ENCODE results near the gene APOD. TPM values are rescaled to one million over a fixed set of nuclear protein-coding genes. Genes with fewer than 3 reads are reported as not detected.

APOD gene
- total and polyA plus RNA-seq, 2 of the 4 experiments (the other 2 are of a cell fraction): 0.36 TPM; not detected in 1

- no peak overlapping the region for H3K9ac ChIP-seq (ENCODE audit: low read depth, low read length)
- H3K9me3 ChIP-seq (ENCODE audit: control insufficient read depth, insufficient read depth, low read length): peaks cover 5% of the 10 kb centered on the region; the same call in 1 of the 2 replicates
- BruUV-seq (replicated peaks): no TSS peak
- no peaks in the 10 kb centered on the region for H3K79me1 ChIP-seq (ENCODE audit: low read depth in 1 of 2, low read length in 2 of 2)
- no peak overlapping the region for H4K91ac ChIP-seq (ENCODE audit: insufficient read depth, low read depth, low read length)
- H4K8ac ChIP-seq (ENCODE audit: low read depth in 2 of 2, low read length in 2 of 2): no peak overlapping the region
- POLR2A ChIA-PET (ENCODE audit: unreplicated experiment): no interaction called here
- no peak overlapping the region for H3K18ac ChIP-seq (ENCODE audit: low read depth, low read length)
- no peaks in the 10 kb centered on the region for H4K20me1 ChIP-seq (ENCODE audit: insufficient read depth, low read length)
- no CpG with 5 or more reads among the region's 4 CpGs for WGBS, 2 experiments (ENCODE audit: extremely low coverage in 2 of 2, insufficient read length in 1 of 2)
- H3K4me2 ChIP-seq (ENCODE audit: low read depth, low read length): no peak overlapping the region
- ATAC-seq (ENCODE audit: low read depth) (no peak), DNase-seq (no peak)
- no peaks in the 10 kb centered on the region for H3K9me1 ChIP-seq (ENCODE audit: insufficient read depth, low read length)
- CTCF ChIA-PET: interaction anchor here (1.1 kb wide), 1 partner anchor 10 kb away, joined by 3 read pairs; no protein-coding TSS in a partner anchor
- no peak overlapping the region for H3K23ac ChIP-seq (ENCODE audit: low read depth, low read length)
- H3K4ac ChIP-seq (ENCODE audit: low read depth, low read length): no peak overlapping the region
- no peak overlapping the region for H2AK5ac ChIP-seq (ENCODE audit: low read depth, low read length)
- no peak overlapping the region for H2AFZ ChIP-seq (replicated peaks; ENCODE audit: low read length, poor library complexity)
- H3K27me3 ChIP-seq (ENCODE audit: control insufficient read depth, insufficient read depth, low read length): peaks cover 29% of the 10 kb centered on the region
- H3K36me3 ChIP-seq (ENCODE audit: control insufficient read depth, insufficient read depth, low read length): no peaks in the 10 kb centered on the region
- H4K5ac ChIP-seq (ENCODE audit: low read depth, low read length): no peak overlapping the region
- dilution Hi-C loops (cut with HindIII; ENCODE audit: low sequenced_read_pairs, unreplicated experiment): no loop called here
- H3K56ac ChIP-seq (ENCODE audit: extremely low read depth, insufficient read depth, low read length): no peak overlapping the region
- no peak overlapping the region for H3K27ac ChIP-seq (ENCODE audit: insufficient read depth, low read length)
- intact Hi-C loops (cut with micrococcal nuclease): no loop called here
- in situ Hi-C loops (cut with MboI; ENCODE audit: low sequenced_read_pairs): no loop called here
- TF ChIP-seq RFX5 (IDR thresholded peaks at IDR 0.05; ENCODE audit: low read depth, low read length) (no peak), CTCF (conservative IDR thresholded peaks at IDR 0.05; ENCODE audit: low read depth, low read length) (no peak), MXI1 (IDR thresholded peaks at IDR 0.05; ENCODE audit: borderline replicate concordance, low read depth, low read length) (no peak), CEBPB (IDR thresholded peaks at IDR 0.05; ENCODE audit: low read depth, low read length) (0 out of 2 replicates have a peak, but pooled peaks have one; percentile 8)
- no peaks in the 10 kb centered on the region for H3K4me1 ChIP-seq (ENCODE audit: control insufficient read depth, insufficient read depth, low read length)
- no peak overlapping the region for H2BK20ac ChIP-seq (ENCODE audit: low read depth, low read length)
- no peak overlapping the region for H3K14ac ChIP-seq (replicated peaks; ENCODE audit: low read depth, low read length)
- H2AK9ac ChIP-seq (replicated peaks; ENCODE audit: low read depth, low read length, poor library complexity): no peak overlapping the region
- no peak overlapping the region for H2BK15ac ChIP-seq (ENCODE audit: low read depth, low read length)
- H2BK120ac ChIP-seq (ENCODE audit: low read depth, low read length): no peak overlapping the region
- H2BK5ac ChIP-seq (ENCODE audit: low read depth, low read length, poor library complexity, severe bottlenecking): no peak overlapping the region
- H3K4me3 ChIP-seq (ENCODE audit: insufficient read depth, low read depth, low read length): no peak overlapping the region
Measured at GRCh38 chr3:195563317-195563716, 20.4 kb downstream of the APOD start.

All from IMR-90 (cell line).